CD4-positive, alpha-beta T cell (primary cell): Measurements from ENCODE around the gene CUZD1. TPM values are rescaled to one million over a fixed set of nuclear protein-coding genes. Genes with fewer than 3 reads are reported as not detected.

Experiments used
- ATAC-seq: fragments of 200-7000 bp; cut with Tn5 transposase; one replicate; pipeline ENCODE4 v1.10.0; 2022; ENCODE audit warnings: mild to moderate bottlenecking; ENCODE audit not compliant: poor library complexity
- CTCF ChIA-PET: fragments of 350-600 bp; sonication (Branson Sonifier 250); formaldehyde crosslinking; loops from one replicate; lab custom pipeline; 2021; ENCODE audit warnings: antibody characterized with exemption, inconsistent platforms; lab: Charles Lee
- POLR2A ChIA-PET: fragments of 350-600 bp; sonication (Branson Sonifier 250); formaldehyde crosslinking; loops from one replicate; lab custom pipeline; 2021; ENCODE audit warnings: antibody characterized with exemption, inconsistent platforms; lab: Charles Lee
- DNase-seq, 14 experiments: peaks; one replicate each; pipeline ENCODE4 v3.0.0-alpha.2; 2013 to 2020; ENCODE audit warnings: mixed read lengths in 2 of 14
- H3K27ac ChIP-seq, 2 donors: one replicate each; pipeline versions ENCODE4 v1.5.1 to v1.7.0; 2013; ENCODE audit warnings: low read length in 2 of 2, low read depth in 1 of 2, mild to moderate bottlenecking in 1 of 2
- H3K27me3 ChIP-seq, 2 experiments: 1 replicate in 1 of 2; 2 replicates in 1 of 2; pipeline versions ENCODE4 v1.6.1 to v1.7.0; 2013; ENCODE audit warnings: low read length in 2 of 2, control low read depth in 1 of 2, mild to moderate bottlenecking in 1 of 2, moderate library complexity in 1 of 2; ENCODE audit not compliant: insufficient read depth in 2 of 2, control insufficient read depth in 1 of 2
- H3K36me3 ChIP-seq: one replicate; pipeline ENCODE4 v1.6.1; 2013; ENCODE audit warnings: low read length, control low read depth; ENCODE audit not compliant: insufficient read depth
- H3K4me1 ChIP-seq: one replicate; pipeline ENCODE4 v1.6.1; 2013; ENCODE audit warnings: low read length, control low read depth; ENCODE audit not compliant: insufficient read depth
- H3K4me3 ChIP-seq: one replicate; pipeline ENCODE4 v1.5.1; 2013; ENCODE audit warnings: mild to moderate bottlenecking, low read length, moderate library complexity
- H3K9me3 ChIP-seq, 2 experiments: 1 replicate in 1 of 2; 2 replicates in 1 of 2; pipeline versions ENCODE4 v1.6.1 to v1.7.0; 2013; ENCODE audit warnings: low read length in 2 of 2, mild to moderate bottlenecking in 2 of 2, control low read depth in 1 of 2, moderate library complexity in 1 of 2; ENCODE audit not compliant: control insufficient read depth in 1 of 2, insufficient read depth in 1 of 2
- H3K27ac Mint-ChIP-seq: one replicate; pipeline ENCODE4 v1.8.0; 2020; ENCODE audit warnings: mixed read lengths
- H3K27me3 Mint-ChIP-seq: one replicate; pipeline ENCODE4 v1.8.0; 2021; ENCODE audit warnings: mixed read lengths
- H3K36me3 Mint-ChIP-seq: one replicate; pipeline ENCODE4 v1.8.0; 2021; ENCODE audit warnings: low read depth, mixed read lengths
- H3K4me1 Mint-ChIP-seq: one replicate; pipeline ENCODE4 v1.8.0; 2021; ENCODE audit warnings: low read depth, mixed read lengths
- H3K4me3 Mint-ChIP-seq: one replicate; pipeline ENCODE4 v1.8.0; 2020; ENCODE audit warnings: mild to moderate bottlenecking, mixed read lengths
- H3K9me3 Mint-ChIP-seq: one replicate; pipeline ENCODE4 v1.8.0; 2020; ENCODE audit warnings: mixed read lengths
- intact Hi-C, 2 experiments: fragments of 100-400 bp; cut with DNase I in 1 of 2; cut with micrococcal nuclease in 1 of 2; formaldehyde crosslinking; loops; one replicate each; pipeline versions ENCODE4 v1.15.1 to v1.9.0; 2023 to 2025; cut with DNase I, micrococcal nuclease
- polyA plus RNA-seq, 2 donors: library from polyadenylated mRNA; unstranded; fragments of 120-200 nt; gene quantifications; one replicate each; pipeline ENCODE4 v1.2.1, GENCODE V29; 2013
- total RNA-seq, 174 experiments: library from RNA in 2 of 174; stranded (reverse) in 2 of 174; gene quantifications; one replicate each; pipeline ENCODE4 v1.2.3 and lab custom pipeline; 2021 to 2026
- TF ChIP-seq, protein P1 (sequence below): fragments of 200-600 bp; IDR thresholded peaks from one replicate; pipeline ENCODE4 v1.8.0; 2022; ENCODE audit warnings: antibody characterized with exemption, mild to moderate bottlenecking

CUZD1 gene, protein sequence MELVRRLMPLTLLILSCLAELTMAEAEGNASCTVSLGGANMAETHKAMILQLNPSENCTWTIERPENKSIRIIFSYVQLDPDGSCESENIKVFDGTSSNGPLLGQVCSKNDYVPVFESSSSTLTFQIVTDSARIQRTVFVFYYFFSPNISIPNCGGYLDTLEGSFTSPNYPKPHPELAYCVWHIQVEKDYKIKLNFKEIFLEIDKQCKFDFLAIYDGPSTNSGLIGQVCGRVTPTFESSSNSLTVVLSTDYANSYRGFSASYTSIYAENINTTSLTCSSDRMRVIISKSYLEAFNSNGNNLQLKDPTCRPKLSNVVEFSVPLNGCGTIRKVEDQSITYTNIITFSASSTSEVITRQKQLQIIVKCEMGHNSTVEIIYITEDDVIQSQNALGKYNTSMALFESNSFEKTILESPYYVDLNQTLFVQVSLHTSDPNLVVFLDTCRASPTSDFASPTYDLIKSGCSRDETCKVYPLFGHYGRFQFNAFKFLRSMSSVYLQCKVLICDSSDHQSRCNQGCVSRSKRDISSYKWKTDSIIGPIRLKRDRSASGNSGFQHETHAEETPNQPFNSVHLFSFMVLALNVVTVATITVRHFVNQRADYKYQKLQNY
- under 1 TPM; 0.27 to 0.64 TPM for total RNA-seq
- polyA plus RNA-seq (2013, experiment 1 of 2), result 2.3 TPM
- polyA plus RNA-seq (2013, experiment 2 of 2), result 1.7 TPM
- total RNA-seq (lab: John Stamatoyannopoulos, UW), result 0 to 1.3 (median 0.27) reads per million in 172 experiments

DNA sequence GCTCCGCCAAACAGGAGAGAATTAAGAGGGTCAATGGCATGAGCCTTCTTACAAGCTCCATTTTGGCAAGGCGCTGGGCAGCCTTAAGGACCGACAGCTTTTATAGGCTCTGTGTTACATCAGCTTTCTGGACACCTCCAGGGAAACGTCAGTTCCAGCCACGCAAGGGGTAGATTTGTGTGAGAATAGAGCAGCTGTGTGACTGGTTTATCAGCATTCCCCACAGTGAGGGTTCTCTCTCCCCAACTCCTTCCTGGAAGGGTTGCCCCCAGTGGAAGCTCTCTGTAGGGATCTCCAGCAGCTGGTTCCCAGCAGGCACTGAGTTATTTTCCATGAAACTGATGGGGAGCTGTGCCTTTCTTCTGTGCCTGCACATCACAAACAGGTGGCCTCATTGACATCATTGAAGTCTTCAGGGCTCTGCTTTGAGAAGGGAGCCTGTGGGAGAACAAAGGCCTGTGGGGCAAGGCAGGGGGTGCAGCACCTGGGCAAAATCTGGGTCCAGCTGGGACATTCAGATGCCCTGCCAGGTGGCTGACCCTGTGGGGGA lies at the start of gene CUZD1:
Gene CUZD1 (minus strand): TSS at position 75 of the 550 bp plus-strand sequence. CDS start 14 bp downstream, at position 61.
- TF ChIP-seq, protein P1, sequence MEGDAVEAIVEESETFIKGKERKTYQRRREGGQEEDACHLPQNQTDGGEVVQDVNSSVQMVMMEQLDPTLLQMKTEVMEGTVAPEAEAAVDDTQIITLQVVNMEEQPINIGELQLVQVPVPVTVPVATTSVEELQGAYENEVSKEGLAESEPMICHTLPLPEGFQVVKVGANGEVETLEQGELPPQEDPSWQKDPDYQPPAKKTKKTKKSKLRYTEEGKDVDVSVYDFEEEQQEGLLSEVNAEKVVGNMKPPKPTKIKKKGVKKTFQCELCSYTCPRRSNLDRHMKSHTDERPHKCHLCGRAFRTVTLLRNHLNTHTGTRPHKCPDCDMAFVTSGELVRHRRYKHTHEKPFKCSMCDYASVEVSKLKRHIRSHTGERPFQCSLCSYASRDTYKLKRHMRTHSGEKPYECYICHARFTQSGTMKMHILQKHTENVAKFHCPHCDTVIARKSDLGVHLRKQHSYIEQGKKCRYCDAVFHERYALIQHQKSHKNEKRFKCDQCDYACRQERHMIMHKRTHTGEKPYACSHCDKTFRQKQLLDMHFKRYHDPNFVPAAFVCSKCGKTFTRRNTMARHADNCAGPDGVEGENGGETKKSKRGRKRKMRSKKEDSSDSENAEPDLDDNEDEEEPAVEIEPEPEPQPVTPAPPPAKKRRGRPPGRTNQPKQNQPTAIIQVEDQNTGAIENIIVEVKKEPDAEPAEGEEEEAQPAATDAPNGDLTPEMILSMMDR, result no peak
- peaks cover 6% of the 10 kb centered on the region for H3K9me3 Mint-ChIP-seq
- CTCF ChIA-PET, result no interaction called here
- Histone ChIP-seq H3K4me1 (no peaks in the 10 kb centered on the region), H3K4me3 (no peak within 1 kb of the TSS), H3K36me3 (peaks cover 6% of the 10 kb centered on the region), H3K27me3 (no peaks in the 10 kb centered on the region), H3K9me3 (peaks cover 0 to 3% of the 10 kb centered on the region in 2 experiments), H3K27ac (no peak within 1 kb of the TSS)
- H3K27me3 Mint-ChIP-seq, result no peaks in the 10 kb centered on the region
- H3K27ac Mint-ChIP-seq, result no peak within 1 kb of the TSS
- ATAC-seq, result no peak
- peaks cover 77% of the 10 kb centered on the region for H3K36me3 Mint-ChIP-seq
- intact Hi-C loops, result no loop called here
- H3K4me1 Mint-ChIP-seq, result no peaks in the 10 kb centered on the region
- POLR2A ChIA-PET, result no interaction called here
- no peak within 1 kb of the TSS for H3K4me3 Mint-ChIP-seq
- no peak for DNase-seq

DNA sequence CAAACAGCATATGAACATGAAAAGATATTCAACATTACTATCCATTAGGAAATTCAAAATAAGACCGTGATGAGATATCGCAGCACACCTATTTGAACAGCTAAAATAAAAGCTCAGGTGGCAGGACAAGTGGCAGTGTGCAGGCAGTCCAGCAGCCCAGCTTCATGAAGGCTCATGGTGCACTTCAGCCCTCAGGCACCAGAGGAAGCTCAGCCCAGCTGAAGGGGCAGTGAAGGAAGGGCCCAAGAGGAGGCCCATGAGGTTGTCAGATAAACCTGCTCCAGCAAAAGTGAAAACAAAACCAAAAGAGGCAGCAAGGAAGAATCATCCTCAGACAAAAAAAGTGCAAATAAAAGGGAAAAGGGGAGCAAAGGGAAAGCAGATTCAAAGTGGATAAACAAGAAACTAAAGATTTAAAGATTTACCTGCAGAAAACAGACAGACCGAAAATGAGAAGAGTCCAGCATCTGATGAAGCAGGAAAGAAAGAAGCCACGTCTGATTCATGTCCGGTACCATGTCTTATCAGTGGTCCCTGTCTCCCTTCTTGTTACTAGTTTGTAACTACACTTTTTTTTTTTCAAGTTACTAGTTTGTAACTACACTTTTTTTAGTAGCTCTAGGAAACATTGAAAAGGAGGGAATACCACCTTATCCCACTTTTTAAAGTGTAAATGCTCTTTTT lies 48.7 kb upstream of the CUZD1 start:
- H3K27me3 ChIP-seq, result no peaks in the 10 kb centered on the region
- TF ChIP-seq, protein P1, result no peak
- Mint-ChIP-seq H3K4me1 (no peaks in the 10 kb centered on the region), H3K9me3 (no peaks in the 10 kb centered on the region), H3K36me3 (no peaks in the 10 kb centered on the region), H3K4me3 (no peak overlapping the region), H3K27ac (no peak overlapping the region), H3K27me3 (peaks cover 7% of the 10 kb centered on the region)
- POLR2A ChIA-PET, result no interaction called here
- no peaks in the 10 kb centered on the region for H3K4me1 ChIP-seq
- no peaks in the 10 kb centered on the region for H3K36me3 ChIP-seq
- H3K4me3 ChIP-seq, result no peak overlapping the region
- no peak for DNase-seq
- no peaks in the 10 kb centered on the region for H3K9me3 ChIP-seq
- ATAC-seq, result no peak
- CTCF ChIA-PET, result no interaction called here
- intact Hi-C loops, result no loop called here
- H3K27ac ChIP-seq, result no peak overlapping the region

DNA sequence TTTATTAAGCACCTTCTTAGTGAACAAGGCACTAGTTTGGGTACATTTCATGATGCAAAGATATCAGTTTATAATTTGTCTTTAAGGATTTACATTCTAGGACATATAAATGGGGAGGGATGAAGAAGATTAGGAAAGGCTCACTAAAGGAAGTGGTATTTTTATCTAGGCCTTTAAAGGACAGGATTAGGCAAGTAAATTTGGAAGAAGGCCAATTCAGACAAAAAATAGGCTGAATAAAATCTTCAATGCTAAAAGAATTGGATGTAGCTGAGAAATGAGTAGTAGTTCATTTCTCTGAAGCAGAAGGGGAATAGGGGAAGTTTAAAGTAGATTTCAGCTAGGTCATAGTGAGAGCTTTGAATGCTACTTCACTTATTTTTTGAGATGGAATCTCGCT lies 38.5 kb upstream of the CUZD1 start:
- H3K36me3 Mint-ChIP-seq, result peaks cover 16% of the 10 kb centered on the region
- H3K9me3 Mint-ChIP-seq, result no peaks in the 10 kb centered on the region
- H3K9me3 ChIP-seq, result no peaks in the 10 kb centered on the region
- H3K27ac ChIP-seq, result no peak overlapping the region
- TF ChIP-seq, protein P1, result no peak
- ChIA-PET POLR2A (no interaction called here), CTCF (no interaction called here)
- peaks cover 18% of the 10 kb centered on the region for H3K4me1 Mint-ChIP-seq
- H3K36me3 ChIP-seq, result no peaks in the 10 kb centered on the region
- DNase-seq (no peak), ATAC-seq (no peak)
- intact Hi-C loops, result no loop called here
- no peak overlapping the region for H3K4me3 Mint-ChIP-seq
- H3K27me3 ChIP-seq, result no peaks in the 10 kb centered on the region
- H3K4me3 ChIP-seq, result no peak overlapping the region
- no peaks in the 10 kb centered on the region for H3K27me3 Mint-ChIP-seq
- no peak overlapping the region for H3K27ac Mint-ChIP-seq
- peaks cover 9% of the 10 kb centered on the region for H3K4me1 ChIP-seq
